Measurements from ENCODE around the gene TNFSF9.

TNFSF9 gene

GRCh38 chr19:6531956-6532243, 1.1 kb downstream of the TNFSF9 start:
- H2AFZ ChIP-seq (ENCODE audit: low read depth, low read length, severe bottlenecking) = no peak overlapping the region
- H3F3A ChIP-seq (ENCODE audit: insufficient read depth) = peaks cover 36% of the 10 kb centered on the region
- no peaks in the 10 kb centered on the region for H3K36me3 ChIP-seq (ENCODE audit: low read length)
- peak overlapping the region; percentile 81 for H3K4me3 ChIP-seq (ENCODE audit: insufficient read depth, low read length, poor library complexity, severe bottlenecking)
- H3K9me3 ChIP-seq (ENCODE audit: insufficient read depth, low read length) = no peaks in the 10 kb centered on the region
- H3K9ac ChIP-seq (ENCODE audit: low read length) = peak overlapping the region; percentile 90
- H3K4me2 ChIP-seq (ENCODE audit: low read depth, low read length, poor library complexity, severe bottlenecking) = peak overlapping the region; percentile 76
- H3K79me2 ChIP-seq (ENCODE audit: insufficient read depth, low read length) = peaks cover 13% of the 10 kb centered on the region
- H3K27ac ChIP-seq (ENCODE audit: low read depth, low read length) = peak overlapping the region; percentile 75
- TF ChIP-seq, protein P1, sequence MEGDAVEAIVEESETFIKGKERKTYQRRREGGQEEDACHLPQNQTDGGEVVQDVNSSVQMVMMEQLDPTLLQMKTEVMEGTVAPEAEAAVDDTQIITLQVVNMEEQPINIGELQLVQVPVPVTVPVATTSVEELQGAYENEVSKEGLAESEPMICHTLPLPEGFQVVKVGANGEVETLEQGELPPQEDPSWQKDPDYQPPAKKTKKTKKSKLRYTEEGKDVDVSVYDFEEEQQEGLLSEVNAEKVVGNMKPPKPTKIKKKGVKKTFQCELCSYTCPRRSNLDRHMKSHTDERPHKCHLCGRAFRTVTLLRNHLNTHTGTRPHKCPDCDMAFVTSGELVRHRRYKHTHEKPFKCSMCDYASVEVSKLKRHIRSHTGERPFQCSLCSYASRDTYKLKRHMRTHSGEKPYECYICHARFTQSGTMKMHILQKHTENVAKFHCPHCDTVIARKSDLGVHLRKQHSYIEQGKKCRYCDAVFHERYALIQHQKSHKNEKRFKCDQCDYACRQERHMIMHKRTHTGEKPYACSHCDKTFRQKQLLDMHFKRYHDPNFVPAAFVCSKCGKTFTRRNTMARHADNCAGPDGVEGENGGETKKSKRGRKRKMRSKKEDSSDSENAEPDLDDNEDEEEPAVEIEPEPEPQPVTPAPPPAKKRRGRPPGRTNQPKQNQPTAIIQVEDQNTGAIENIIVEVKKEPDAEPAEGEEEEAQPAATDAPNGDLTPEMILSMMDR (IDR thresholded peaks at IDR 0.05; ENCODE audit: insufficient read depth, low read length, poor library complexity, severe bottlenecking) = no peak
- no peak for TF ChIP-seq EZH2phosphoT487 (conservative IDR thresholded peaks at IDR 0.05; ENCODE audit: low read length)
- H4K20me1 ChIP-seq (ENCODE audit: low read depth, low read length) = no peaks in the 10 kb centered on the region
- H3K9me2 ChIP-seq (replicated peaks; ENCODE audit: insufficient read depth, low read length) = no peaks in the 10 kb centered on the region
- no peaks in the 10 kb centered on the region for H3K27me3 ChIP-seq (ENCODE audit: low read length)

DNA sequence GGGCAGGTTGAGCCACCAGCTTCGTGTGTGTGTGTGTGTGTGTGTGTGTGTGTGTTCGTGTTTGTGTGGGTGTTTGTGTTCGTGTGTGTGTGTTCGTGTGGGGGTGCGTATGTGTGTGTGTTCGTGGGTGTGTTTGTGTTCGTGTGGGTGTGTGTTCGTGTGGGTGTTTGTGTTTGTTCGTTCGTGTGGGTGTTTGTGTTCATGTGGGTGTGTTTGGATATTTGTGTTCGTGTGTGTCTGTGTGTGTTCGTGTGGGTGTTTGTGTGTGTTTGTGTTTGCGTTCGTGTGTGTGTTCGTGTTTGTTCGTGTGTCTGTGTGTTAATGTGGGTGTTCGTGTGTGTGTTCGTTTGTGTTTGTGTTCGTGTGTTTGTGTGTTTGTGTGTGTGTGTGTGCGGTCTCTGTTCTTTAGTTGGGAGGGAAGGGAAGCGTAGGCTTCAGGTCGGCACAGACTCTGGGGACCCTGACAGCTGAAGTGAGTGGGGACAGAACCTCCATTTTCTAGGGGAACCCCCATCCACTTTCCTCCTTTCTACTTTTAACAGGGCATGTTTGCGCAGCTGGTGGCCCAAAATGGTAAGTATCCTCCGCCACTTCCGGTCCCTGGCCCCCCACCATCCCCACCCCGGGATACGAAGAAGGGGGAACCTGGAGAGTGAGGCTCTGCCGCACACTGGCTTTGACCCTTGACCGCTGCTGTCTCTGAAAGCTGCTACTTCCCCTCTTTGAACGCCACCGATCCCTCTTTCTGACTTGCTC, 1.6 kb downstream of the TNFSF9 start:
- no peaks in the 10 kb centered on the region; the same call in 1 of the 2 replicates for H3K36me3 ChIP-seq (ENCODE audit: low read length)
- H3K9ac ChIP-seq (ENCODE audit: low read length) = peak overlapping the region; percentile 90
- H3K27ac ChIP-seq (ENCODE audit: low read depth, low read length) = peak overlapping the region; percentile 75
- H3K27me3 ChIP-seq (ENCODE audit: low read length) = no peaks in the 10 kb centered on the region
- peak overlapping the region; percentile 76 for H3K4me2 ChIP-seq (ENCODE audit: low read depth, low read length, poor library complexity, severe bottlenecking)
- H4K20me1 ChIP-seq (ENCODE audit: low read depth, low read length) = no peaks in the 10 kb centered on the region
- TF ChIP-seq EZH2phosphoT487 (conservative IDR thresholded peaks at IDR 0.05; ENCODE audit: low read length) = no peak
- TF ChIP-seq, protein P1 (IDR thresholded peaks at IDR 0.05; ENCODE audit: insufficient read depth, low read length, poor library complexity, severe bottlenecking) = no peak
- H2AFZ ChIP-seq (ENCODE audit: low read depth, low read length, severe bottlenecking) = no peak overlapping the region
- H3F3A ChIP-seq (ENCODE audit: insufficient read depth) = peaks cover 36% of the 10 kb centered on the region
- peaks cover 13% of the 10 kb centered on the region for H3K79me2 ChIP-seq (ENCODE audit: insufficient read depth, low read length)
- H3K4me3 ChIP-seq (ENCODE audit: insufficient read depth, low read length, poor library complexity, severe bottlenecking) = peak overlapping the region; percentile 81
- no peaks in the 10 kb centered on the region for H3K9me2 ChIP-seq (replicated peaks; ENCODE audit: insufficient read depth, low read length)
- H3K9me3 ChIP-seq (ENCODE audit: insufficient read depth, low read length) = no peaks in the 10 kb centered on the region

GRCh38 chr19:6533000-6533328, 2.1 kb downstream of the TNFSF9 start:
- Histone ChIP-seq H3F3A (ENCODE audit: insufficient read depth) (peaks cover 36% of the 10 kb centered on the region), H2AFZ (ENCODE audit: low read depth, low read length, severe bottlenecking) (no peak overlapping the region), H3K9me2 (replicated peaks; ENCODE audit: insufficient read depth, low read length) (no peaks in the 10 kb centered on the region), H3K36me3 (ENCODE audit: low read length) (no peaks in the 10 kb centered on the region; the same call in 1 of the 2 replicates), H3K27ac (ENCODE audit: low read depth, low read length) (peak overlapping the region; percentile 75), H3K79me2 (ENCODE audit: insufficient read depth, low read length) (peaks cover 13% of the 10 kb centered on the region), H3K4me2 (ENCODE audit: low read depth, low read length, poor library complexity, severe bottlenecking) (peak overlapping the region; percentile 76), H3K9ac (ENCODE audit: low read length) (peak overlapping the region; percentile 90), H3K9me3 (ENCODE audit: insufficient read depth, low read length) (no peaks in the 10 kb centered on the region), H4K20me1 (ENCODE audit: low read depth, low read length) (no peaks in the 10 kb centered on the region), H3K4me3 (ENCODE audit: insufficient read depth, low read length, poor library complexity, severe bottlenecking) (peak overlapping the region; percentile 81), H3K27me3 (ENCODE audit: low read length) (no peaks in the 10 kb centered on the region)
- TF ChIP-seq EZH2phosphoT487 (conservative IDR thresholded peaks at IDR 0.05; ENCODE audit: low read length) = no peak
- TF ChIP-seq, protein P1 (IDR thresholded peaks at IDR 0.05; ENCODE audit: insufficient read depth, low read length, poor library complexity, severe bottlenecking) = no peak

Measured in SU-DHL-6 (cell line).